HG02588 (cell line): ENCODE data around the gene LPIN1.
"Not testable (repeated sequence)": the region's sequence is repeated elsewhere in the genome, so short reads cannot be mapped to it uniquely, and the experiment has no call there.

ENCODE experiments used
- ATAC-seq: cut with Tn5 transposase; IDR thresholded peaks from one replicate; pipeline ENCODE4 v1.9.1; 2021; ENCODE audit warnings: mild to moderate bottlenecking, moderate library complexity; ENCODE audit not compliant: unreplicated experiment

The LPIN1 gene

DNA sequence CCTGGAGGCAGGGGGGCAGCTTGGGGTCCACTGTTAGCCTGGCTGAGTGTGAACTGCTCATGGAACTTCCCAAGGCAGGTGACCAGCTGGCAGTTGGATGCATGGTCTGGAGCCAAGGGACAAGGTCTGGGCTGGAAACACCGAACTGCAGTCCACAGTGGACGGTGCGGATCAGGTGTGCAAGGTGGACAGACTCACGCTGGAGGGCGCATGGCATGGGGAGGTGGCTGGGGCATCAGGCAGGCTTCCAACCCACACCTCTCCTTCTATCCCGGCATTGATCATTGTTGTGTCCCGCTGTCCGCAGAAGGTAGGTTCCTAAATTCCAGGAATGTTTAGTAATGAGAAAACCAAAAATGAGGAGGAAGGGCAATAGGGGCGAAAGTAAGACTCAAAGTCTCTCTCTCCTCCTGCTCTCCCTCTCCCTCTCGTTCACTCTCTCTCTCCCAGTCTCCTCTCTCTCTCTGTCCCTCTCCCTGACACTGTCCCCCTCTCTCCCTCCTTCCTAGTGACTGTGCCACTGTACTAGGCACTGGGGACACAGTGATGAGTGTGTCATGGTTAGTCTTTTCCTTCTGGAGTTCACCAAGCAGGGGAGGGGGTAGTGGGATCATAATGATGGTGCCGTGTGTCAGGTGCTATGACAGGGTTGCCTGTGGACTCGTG lies 30.3 kb upstream of the LPIN1 start:
- no peak for ATAC-seq

- ATAC-seq = no peak
Observed at GRCh38 chr2:11716689-11717321, 29.6 kb upstream of the LPIN1 start.

GRCh38 chr2:11717623-11718022 lies 28.8 kb upstream of the LPIN1 start:
- no peak for ATAC-seq

DNA sequence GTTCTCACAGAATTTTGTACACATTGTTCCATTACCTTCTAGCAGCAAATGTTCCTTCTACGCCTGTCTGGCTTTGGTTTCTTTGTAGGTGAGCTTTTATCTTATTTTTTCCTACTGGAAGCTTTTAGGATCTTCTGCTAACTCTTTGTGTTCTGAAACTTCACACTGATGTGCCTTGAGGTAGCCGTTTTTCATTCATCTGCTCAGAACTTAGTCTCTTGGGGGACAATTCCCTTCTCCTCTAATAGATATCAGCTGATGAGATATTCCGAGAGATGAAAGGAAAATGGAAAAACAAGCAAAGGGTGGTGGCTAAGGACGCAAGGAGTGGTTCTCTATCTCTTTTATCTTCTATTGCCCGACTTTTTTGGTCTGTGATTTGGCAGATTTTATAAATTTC lies 27.8 kb upstream of the LPIN1 start:
- ATAC-seq = no peak

GRCh38 chr2:11719230-11719977 lies 27.0 kb upstream of the LPIN1 start:
- no peak for ATAC-seq

GRCh38 chr2:11720752-11721151 lies 25.7 kb upstream of the LPIN1 start:
- no peak for ATAC-seq

- no peak for ATAC-seq
Observed at GRCh38 chr2:11722292-11723060, 24.0 kb upstream of the LPIN1 start.

GRCh38 chr2:11723061-11723371 lies 23.4 kb upstream of the LPIN1 start:
- no peak for ATAC-seq

DNA sequence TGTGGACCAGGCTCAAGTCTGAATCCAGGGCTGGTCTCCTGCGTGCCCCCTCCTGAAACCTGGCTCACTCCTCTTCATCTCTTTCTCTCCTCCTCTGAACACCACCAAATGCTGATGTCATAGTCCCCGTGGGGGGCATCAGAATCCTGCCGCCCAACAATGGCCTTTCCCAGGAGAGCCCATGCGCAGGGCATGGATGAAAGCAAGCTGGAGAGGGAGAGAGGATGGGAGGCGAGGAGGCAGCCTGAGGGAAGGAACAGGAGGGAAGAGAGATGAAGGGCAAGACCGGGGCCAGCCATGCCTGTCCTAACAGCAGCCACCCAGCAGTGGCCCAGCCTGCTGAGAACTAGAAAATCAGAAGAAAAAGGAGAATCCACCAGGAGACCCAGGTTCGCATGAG lies 22.3 kb upstream of the LPIN1 start:
- ATAC-seq = no peak

- ATAC-seq = no peak
Observed at GRCh38 chr2:11726384-11726783, 20.0 kb upstream of the LPIN1 start.

DNA sequence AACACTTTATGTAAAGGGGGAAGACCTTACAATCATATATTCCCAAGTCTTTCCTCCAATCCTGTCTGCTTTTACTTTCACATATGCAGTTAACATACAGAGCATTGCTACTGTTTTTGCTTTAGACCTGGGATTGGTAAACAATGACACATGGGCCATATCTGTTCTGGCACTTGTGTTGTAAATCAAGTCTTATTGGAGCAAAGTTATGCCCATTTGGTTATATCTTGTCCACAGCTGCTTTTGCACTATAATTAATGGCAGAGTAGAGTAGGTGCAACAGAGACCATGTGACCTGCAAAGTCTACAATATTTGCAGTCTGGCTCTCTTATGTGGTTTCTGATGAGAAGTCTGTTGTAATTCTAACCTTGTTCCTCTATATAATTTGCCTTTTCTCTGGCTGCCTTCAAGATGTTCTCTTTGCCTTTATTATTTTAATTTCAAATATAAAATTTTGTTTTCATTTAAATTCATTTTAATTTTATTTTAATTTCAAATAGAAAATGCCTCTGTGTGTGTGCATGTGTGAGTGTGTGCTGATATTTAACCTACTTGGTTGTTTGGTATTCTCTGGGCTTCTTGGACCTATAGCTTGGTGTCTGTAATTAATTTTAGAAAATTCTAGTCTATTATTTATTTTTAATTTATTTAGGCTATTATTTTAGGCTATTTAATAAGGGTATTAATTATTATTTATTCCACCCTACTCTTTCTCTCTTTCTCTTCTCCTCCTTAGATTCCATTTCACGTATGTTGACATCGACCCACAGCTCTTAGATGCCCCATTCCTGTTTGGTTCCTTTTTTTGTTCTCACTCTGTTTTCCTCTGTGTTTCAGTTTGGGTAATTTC lies 16.8 kb upstream of the LPIN1 start:
- ATAC-seq = no peak

- ATAC-seq = not testable (repeated sequence)
Observed at GRCh38 chr2:11731214-11731984, 15.0 kb upstream of the LPIN1 start.

- ATAC-seq = no peak
Observed at GRCh38 chr2:11732587-11732986, 13.8 kb upstream of the LPIN1 start.

DNA sequence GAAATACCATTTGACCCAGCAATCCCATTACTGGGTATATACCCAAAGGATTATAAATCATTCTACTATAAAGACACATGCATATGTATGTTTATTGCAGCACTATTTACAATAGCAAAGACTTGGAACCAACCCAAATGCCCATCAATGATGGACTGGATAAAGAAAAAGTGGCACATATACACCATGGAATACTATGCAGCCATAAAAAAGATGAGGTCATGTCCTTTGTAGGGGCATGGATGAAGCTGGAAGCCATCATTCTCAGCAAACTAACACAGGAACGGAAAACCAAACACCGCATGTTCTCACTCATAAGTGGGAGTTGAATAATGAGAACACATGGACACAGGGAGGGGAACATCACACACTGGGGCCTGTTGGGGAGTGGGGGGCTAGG lies 8.6 kb upstream of the LPIN1 start:
- not testable (repeated sequence) for ATAC-seq

DNA sequence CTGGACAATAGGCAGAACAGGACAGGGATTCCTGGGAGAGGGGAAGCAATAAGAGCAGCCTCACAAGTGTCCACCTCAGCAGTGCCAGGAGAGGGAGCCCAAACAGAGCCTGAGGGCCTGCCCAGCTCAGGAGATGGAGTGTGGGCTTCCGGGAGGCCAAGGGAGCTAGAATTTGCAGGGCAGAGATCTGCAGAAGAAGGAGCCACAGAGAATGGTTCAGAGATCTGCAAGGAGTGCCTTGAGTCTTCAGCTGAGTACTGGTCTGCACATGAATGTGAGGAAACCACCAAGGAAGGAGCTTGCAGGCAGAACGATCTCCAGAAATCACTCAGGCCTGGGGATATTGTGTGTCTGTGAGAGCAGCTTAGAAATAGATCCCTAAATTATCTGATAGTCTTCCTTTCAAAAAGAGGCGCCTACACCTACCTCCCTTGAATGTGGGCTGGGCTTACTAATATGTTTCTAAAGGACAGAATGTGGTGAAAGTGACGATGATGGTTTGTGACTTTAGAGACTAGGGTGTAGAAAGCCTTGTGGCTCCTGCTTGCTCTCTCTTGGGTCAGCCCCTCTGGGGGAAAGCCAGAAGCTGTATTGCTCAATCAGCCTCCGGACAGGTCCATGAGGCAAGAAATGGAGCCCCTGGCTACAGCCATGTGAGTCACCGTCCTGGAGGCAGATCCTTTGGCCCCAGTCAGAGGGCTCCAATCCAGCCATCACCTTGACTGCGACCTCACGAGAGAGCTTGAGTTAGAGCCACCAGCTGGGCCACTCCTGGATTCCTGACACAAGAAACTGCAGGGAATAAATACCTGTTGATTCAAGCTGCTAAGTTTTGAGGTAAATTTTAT lies 7.6 kb upstream of the LPIN1 start:
- no peak for ATAC-seq

- ATAC-seq = no peak
Observed at GRCh38 chr2:11740723-11741122, 5.7 kb upstream of the LPIN1 start.

- ATAC-seq = no peak
Observed at GRCh38 chr2:11742317-11742701, 4.1 kb upstream of the LPIN1 start.

DNA sequence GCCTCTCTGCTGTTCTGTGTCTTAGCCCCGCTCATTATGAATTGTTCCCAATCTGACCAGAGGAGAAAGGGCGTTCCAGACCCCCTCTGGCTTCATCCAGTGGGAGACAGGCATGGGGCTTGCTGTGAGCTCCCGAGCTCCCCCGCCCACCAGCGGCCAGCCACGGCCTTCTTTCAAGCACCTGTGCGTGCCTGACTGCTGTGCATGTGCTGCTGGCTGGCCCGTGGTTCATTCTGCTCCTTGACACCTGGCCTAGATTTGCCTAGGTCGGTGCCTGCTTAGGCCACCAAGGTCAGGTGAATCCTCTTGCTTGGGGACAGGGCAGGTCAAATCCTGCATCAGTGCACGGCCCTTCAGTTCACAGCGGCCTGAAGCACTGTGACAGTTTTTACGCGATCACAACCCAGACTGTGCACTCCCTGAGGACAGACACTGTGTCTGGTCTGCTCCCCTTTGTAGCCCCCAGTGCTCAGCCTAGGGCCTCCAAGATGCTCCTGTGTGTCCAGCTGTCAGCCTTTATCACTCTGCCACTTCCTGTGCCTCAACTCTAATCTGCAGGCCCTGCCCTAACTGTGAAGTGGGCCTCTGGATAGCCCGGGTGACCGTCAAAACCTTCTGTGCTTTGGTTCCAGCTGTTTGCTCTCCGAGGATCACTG lies 3.6 kb upstream of the LPIN1 start:
- ATAC-seq = no peak

- ATAC-seq = no peak
Observed at GRCh38 chr2:11743366-11743765, 3.1 kb upstream of the LPIN1 start.
